C4-2B (cell line): ENCODE measurements around the gene KIAA1143.
A peak's percentile ranks its signal among the peaks of the same experiment; 100 is the strongest.

Source experiments
- H3K27ac ChIP-seq: fragments of 450-650 bp; 2 replicates; pipeline ENCODE4 v1.5.1; 2017
- ZFX ChIP-seq: fragments of 450-650 bp; IDR thresholded peaks from 2 replicates; pipeline ENCODE4 v1.6.1; 2017
- TF ChIP-seq, protein P1 (sequence below): fragments of 450-650 bp; conservative IDR thresholded peaks from 2 replicates; pipeline ENCODE4 v1.5.1; 2017; ENCODE audit warnings: mild to moderate bottlenecking

Gene KIAA1143

DNA sequence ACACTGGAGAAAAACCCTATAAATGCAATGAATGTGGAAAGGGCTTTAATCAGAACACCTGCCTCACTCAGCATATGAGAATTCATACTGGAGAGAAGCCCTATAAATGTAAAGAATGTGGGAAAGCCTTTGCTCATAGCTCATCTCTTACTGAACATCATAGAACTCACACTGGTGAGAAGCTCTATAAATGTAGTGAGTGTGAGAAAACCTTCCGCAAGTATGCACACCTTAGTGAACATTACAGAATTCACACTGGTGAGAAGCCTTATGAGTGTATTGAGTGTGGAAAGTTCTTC lies 39.4 kb downstream of the KIAA1143 start:
- TF ChIP-seq, protein P1, sequence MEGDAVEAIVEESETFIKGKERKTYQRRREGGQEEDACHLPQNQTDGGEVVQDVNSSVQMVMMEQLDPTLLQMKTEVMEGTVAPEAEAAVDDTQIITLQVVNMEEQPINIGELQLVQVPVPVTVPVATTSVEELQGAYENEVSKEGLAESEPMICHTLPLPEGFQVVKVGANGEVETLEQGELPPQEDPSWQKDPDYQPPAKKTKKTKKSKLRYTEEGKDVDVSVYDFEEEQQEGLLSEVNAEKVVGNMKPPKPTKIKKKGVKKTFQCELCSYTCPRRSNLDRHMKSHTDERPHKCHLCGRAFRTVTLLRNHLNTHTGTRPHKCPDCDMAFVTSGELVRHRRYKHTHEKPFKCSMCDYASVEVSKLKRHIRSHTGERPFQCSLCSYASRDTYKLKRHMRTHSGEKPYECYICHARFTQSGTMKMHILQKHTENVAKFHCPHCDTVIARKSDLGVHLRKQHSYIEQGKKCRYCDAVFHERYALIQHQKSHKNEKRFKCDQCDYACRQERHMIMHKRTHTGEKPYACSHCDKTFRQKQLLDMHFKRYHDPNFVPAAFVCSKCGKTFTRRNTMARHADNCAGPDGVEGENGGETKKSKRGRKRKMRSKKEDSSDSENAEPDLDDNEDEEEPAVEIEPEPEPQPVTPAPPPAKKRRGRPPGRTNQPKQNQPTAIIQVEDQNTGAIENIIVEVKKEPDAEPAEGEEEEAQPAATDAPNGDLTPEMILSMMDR, result no peak
- TF ChIP-seq ZFX, result no peak

DNA sequence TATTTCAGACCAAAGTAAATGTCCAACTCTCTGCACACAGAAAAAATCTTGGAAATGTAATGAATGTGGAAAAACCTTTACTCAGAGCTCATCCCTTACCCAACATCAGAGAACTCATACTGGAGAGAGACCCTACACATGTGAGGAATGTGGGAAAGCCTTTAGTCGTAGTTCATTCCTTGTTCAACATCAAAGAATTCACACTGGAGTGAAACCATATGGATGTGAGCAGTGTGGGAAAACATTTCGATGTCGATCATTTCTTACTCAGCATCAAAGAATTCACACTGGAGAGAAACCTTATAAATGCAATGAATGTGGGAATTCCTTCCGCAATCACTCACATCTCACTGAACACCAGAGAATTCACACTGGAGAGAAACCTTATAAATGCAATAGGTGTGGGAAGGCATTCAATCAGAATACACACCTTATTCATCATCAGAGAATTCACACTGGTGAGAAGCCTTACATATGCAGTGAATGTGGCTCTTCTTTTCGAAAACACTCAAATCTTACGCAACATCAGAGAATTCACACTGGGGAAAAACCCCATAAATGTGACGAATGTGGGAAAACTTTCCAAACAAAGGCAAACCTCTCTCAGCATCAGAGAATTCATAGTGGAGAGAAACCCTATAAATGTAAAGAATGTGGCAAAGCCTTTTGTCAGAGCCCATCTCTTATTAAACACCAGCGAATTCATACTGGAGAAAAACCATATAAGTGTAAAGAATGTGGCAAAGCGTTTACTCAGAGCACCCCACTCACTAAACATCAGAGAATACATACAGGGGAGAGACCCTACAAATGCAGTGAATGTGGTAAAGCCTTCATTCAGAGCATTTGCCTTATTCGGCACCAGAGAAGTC lies 40.0 kb downstream of the KIAA1143 start:
- no peak overlapping the region for H3K27ac ChIP-seq
- TF ChIP-seq, protein P1, result no peak
- TF ChIP-seq ZFX, result no peak

More for the DNA sequence above, 39.4 kb downstream of the KIAA1143 start:
- no peak overlapping the region for H3K27ac ChIP-seq

DNA sequence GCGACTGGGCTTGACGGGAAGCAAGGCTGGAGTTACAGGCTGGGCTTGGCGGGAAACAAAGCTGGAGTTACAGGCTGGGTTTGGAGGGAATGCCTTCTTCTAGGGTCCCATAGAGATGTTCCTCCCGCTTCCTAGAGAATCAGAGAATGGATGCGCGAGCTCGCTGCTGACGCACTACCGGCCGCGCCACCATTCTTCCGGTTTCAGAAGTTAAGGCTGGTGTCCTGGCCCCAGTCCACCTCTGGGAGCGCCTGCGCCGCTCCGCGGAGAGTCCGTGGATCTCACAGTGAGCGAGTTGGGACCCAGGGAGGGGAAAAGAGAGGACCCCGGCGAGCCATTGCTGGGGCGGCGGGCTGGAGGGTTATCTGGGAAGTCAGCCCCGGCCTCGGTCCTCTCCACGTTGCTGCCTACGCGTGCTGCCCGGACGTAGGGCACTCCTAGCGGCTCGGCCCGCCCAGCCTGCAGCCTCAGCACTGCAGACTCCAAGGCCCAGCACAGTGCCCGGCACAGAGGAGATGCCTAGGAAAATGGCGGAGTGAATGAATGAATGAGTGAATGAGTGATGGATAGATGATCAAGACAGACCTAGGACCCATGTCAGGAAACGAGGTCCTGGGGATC lies 48.9 kb downstream of the KIAA1143 start, which contains the start of gene ZNF502:
ZNF502 (plus strand) TSS at position 206 of the 621 bp plus-strand sequence. CDS start 7,602 bp downstream, outside the sequence.
- TF ChIP-seq, protein P1, result no peak; the same call in none of the 2 replicates
- no peak for TF ChIP-seq ZFX
- peak within 1 kb of the TSS; percentile 16; the same call in 1 of the 2 replicates for H3K27ac ChIP-seq
